Stimulated activated CD4-positive, alpha-beta T cell treated with anti-CD3 and anti-CD28 coated beads, Interleukin-2, amount 100 ng/mL, for 4 hours (primary cell): ENCODE results near the gene LRRC8B.
"Not testable (repeated sequence)": the region's sequence is repeated elsewhere in the genome, so short reads cannot be mapped to it uniquely, and the experiment has no call there.

Experiments used
- DNase-seq: peaks from one replicate; pipeline ENCODE4 v3.0.0-alpha.2; 2020; ENCODE audit warnings: low read depth

Gene LRRC8B

DNA sequence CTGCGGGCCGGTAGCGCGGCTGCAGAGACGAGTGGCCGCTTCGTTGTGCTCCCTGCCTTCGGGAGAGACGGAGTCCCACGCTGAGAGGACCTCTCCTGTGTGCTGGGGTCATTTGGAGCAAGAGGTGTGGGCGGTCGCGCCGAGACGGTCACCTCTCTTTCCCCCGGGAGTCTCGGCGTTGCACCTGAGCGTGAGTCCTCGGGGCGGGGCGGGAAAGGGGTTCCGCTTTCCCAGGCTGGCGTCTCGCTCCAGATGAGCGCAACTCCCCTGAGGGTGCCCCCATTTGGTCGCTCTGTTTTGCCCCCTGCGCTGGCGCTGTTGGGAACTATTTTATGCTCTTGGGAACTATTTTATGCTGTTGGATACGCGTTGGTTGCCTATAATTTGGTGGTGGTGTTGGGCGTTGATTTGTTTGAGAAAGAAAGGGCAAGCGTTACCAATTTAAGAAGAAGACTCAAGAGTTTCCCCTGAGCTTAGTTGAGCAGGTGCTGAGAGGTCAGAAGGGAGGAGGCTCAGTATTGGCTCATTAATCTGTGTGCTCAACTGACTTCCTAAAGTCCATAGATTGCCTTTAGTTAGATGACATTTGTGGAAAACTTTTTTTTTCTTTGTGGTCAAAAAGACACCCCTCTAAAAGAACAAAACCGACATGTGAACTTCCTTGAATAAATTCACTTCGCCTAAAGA is 683 bp downstream of the LRRC8B start:
- DNase-seq: no peak

DNA sequence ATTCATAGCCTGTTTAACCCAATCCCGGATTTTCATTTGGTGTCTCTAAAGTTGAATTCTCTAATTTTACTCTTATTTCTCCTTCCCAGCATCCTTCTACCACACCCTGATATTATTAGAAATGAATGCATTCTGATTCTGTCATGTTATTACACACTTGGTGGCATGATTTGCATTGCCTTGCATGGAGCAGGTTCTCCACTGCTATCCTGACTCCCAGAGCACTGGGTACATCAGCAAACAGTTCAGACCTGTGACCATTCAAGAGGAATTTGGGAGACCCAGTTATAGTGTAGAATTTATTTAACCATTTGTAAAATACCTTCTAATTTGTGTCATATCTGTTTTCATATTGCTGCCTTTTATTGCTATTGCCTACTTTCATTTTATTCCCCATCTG is 2.6 kb downstream of the LRRC8B start:
- no peak for DNase-seq

DNA sequence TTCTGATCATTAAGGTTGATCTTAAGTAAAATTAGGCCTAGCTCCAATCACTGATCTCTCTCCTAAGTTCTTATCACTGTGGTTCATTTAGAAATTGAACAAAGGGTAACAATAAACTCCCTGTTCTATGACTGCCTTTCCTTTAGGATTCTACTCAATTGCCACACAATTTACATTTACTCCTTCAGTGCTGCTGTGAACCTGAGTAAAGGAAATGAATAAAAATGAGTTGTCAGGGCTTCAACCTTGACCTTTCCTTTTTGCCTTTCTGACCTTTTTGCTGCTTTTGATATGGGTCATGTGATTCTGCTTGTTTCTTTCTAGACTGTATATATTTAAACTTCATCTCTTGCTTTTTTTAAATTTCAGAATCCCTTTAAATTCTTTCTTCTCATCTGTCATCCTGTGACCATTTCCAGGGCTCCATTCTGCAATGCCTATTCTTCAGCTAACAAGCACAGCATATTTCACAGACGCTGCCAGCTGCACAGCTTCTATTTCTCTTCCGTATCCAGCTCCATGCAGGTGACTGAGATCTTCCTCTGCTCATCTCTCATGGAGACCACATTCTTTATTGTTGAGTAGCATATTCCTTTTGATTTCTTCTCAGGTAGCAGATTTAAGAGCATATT is 3.2 kb downstream of the LRRC8B start:
- no peak for DNase-seq

DNA sequence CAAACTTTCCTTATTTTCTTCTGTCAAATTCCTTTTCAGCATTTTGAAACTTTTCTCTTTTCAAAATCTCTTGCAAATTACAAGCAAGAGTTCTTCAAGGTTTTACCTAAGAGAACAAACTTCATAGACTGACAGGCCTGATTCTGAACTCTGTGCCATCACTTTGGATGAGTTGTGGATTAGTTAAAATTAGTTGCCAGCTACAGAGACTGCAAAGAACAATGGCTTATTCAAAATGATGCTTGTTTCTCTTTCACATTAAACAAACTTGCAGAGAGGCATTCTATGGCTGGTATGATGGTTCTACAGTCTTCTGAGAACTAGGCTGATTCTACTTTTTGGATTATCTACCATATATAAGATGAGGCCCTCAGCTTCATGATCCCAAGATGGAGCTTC is 3.8 kb downstream of the LRRC8B start:
- no peak for DNase-seq

DNA sequence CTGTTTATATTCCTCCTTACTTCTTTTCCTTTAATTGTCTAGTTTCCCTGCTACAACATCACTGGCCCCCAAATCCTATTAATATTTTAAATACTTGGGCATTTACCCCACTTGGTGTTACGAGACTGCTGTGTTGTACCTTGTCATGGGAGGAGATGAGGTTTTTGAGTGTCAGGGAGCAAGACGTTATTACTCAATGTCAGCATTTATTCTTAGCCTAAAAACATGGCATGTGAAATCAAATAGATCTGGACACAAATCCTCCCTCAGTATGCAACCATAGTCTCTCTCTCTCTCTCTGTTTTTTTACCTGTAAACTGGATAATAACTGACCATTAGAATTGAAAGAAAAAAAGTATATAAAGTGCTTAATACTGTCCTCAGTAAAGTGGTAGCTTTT is 4.6 kb downstream of the LRRC8B start:
- no peak for DNase-seq

DNA sequence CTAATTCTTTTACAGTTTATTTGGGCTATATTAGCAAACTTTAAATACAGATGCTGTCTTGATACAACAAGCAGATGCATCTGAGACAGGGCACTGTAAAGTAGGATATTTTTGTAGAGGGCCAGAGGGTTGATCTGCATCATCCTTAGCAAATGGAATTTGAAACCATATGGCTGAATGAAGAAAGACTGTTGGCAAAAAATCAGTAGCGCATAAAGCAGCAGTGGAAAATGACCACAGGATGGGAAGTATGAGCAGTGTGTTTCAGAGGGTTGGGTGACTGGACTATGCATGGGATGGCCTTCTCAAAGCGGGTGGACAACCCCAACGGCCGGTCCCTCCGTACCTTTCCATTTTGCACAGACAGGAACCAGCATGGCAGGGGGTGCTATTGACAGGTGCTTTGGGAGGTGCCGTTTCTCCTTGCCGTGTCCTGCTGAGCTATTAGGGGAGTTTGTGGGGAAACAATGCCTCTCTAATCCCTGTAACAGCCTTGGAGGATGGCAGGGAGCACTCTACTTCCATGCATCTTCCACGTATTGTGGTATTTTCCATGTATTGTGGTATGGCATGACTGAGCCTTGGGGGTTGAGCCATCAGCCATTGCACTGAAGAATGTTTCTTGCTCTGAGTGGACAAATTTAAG is 5.9 kb downstream of the LRRC8B start:
- no peak for DNase-seq

DNA sequence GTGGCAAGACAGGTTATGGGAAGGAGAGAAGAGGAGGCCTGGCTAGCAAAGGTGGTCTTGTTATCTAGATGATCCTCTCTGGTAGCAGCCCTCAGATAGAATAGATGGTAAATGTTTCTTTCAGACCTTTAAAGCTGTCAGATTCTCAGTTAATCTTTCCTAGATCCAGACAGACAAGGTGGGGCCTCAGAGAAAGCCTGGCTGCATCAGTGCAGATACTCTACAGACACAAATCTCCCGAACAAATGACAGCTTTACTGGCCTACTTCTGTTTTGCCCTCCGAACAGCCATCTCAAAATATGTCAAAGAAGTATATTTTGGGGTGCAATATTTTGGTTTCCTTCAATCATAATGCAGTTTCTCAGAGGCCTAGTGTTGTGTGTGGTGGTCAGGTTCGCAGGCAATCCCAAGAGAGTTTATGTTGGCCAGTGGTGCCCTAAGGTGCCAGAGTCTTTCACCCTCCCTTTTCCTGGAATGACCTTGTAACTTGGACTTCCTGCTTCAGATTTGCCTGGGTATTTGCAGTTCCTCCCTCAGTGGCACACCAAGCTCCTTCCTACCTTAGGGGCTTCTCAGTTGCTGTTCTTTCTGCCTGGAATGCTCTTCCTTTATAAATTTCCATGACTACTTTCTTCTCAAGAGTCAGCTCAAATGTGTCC is 7.0 kb downstream of the LRRC8B start:
- no peak for DNase-seq

DNA sequence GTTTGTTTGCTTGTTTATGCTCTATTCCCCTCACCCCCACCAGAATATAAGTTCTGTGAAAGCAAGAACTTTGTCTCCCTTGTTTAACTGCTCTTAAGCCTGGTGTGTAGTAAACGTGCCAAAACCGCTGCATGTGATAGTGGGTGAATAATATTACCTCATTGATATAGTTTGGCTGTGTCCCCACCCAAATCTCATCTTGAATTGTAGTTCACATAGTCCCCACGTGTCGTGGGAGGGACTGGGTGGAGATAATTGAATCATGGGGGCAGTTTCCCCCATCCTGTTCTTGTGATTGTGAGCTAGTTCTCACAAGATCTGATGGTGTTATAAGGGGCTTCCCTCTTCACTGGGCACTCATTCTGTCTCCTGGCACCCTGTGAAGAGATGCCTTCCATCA is 7.6 kb downstream of the LRRC8B start:
- no peak for DNase-seq

DNA sequence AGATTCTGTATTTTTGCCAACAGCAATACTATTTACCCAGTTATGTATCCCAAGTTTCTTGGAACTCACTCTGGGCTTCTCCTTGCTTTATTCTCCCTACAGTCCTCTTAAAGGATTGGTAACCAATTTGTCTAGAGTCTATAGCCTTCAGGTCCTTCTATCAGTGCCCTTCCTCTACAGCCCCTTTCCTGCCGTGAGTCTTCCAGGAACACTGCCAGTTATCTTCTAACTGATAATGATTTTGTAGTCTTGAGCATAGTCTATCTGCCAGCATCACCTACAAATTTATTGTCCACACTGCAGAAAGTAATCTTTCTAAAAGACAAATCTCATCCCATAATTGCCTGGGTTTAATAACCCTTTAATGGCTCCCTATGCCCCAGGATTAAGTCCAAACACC is 8.2 kb downstream of the LRRC8B start:
- no peak for DNase-seq

DNA sequence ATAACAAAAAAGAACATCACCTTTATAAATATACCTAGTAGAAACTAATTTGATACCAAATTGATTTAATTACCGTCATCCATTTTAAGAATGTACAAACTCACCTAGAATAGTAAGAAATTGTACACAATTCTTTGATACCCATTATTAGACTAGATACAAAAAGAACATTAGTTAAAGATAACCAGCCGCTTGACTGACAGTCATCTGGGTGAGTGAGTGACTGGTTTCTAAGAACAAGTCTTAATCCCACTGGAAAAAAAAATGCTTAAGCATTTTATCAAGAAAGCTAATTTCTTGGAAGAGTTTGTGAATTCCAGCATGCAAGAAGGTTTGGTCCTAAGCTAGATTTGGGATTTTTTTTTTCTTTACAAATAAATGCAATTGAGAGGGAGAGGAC is 10.9 kb downstream of the LRRC8B start:
- no peak for DNase-seq

DNA sequence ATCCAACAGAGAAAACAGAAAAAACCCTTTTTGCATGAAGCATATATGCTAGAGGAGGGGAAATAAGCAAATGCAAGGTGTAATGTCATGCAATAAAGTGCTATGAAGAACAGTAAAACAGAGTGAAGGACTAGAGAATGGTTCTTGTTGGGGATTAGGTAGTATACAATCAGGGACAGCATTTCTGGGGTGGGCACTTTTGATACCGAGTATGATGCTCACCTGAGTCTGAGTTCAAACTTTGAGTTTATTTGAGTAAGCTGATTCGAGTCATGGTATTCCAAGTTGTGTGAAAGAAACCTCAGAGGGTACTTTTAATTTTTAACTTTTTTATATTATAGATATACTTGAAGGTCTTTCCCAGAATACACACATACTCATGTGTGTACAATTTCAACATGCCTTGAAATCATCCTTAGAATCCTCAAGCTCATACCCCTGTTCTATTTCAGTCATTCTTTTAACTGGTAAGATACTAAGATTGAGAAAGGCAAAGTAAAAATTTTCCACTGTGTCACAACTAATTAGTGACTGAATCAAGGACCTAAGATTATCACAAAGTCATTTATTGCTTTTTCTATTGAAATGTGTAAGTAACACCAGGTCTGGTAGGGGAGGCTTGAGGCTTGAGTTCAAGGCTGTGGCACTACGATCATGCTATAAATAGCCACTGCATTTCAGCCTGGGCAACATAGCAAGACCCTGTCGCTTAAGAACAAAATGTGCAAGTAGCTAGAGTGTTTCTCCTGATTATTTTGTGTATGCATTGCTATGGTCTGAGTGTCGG is 12.1 kb downstream of the LRRC8B start:
- DNase-seq: no peak

DNA sequence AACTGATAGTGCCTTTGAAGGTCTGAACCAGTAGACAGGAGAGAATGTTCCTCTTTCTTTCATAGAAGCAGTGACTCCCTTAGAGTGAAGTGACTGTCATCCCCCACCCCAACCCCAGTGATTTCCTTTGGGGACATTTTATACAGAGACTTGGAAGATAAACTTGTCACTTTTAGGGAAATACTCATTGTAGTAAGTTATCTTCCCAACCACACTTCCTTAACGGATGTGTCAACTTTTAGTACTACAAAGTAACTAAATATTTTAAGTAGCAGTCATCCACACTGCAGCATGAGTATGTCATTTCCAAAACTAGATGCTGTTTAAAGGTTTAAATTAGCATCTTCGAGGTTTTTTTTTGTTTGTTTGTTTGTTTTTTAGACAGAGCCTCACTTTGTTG is 13.7 kb downstream of the LRRC8B start:
- no peak for DNase-seq

DNA sequence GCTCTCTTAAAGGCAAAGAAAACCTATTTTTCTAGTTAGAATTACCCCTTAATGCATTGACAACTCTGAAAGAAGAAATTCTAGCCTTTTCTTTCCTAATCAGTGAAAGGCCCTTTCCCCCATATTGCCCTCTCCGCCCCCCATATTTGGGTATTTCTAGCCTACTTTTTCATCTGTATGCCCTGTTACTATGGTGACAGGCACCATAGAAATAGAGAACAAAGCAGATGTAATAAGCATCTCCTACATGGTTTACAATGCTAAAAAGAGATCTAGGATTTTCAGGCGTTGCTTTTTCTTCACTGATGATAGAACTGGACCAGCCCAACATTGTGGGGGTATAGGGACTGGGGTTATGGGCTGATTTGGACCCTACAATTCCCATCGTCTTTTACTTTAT is 14.5 kb downstream of the LRRC8B start:
- DNase-seq: no peak

DNA sequence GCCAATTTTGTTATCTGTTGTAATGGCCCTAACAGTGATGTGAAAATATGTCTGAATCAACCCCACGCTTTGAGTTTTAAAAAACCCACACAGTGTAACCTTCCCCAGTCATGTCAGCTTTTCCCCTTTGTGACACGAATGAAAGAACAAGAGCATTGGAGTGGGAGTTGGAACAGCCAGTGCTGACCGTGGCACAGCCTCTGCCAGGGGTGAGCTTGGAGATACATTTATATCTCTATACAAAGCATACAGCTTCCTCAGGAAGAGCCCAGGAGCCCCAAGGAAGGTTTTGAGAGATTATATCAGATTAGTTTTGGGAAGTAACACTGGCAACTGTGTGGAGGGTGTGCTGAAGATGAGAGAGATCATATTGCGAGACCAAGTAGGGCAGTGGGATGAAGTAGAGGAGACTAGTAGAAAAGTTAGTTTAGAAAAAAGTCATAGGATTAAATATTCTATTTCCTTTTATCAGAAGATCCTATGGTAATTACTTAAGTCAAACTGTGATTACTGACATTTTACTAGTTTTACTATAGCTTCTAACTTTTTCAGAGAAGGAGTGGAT is 15.9 kb downstream of the LRRC8B start:
- no peak for DNase-seq

DNA sequence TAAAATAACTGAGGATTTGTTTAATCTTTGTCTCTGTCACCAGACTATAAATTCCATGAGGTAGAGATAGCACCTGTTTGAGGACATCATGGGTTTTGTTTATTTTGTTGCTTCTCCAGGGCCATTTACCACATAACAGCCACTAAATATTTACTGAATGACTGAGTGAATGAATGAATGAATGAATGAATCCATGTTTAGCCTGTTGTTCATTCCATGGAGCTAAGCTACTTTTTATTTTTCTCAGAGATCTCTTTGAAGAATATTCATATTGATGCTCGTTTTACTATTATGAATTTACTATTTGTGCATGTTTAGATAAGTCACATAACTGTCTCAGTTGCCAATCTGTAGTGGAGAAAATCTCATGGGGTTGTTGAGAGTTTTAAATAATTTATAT is 17.7 kb downstream of the LRRC8B start:
- DNase-seq: no peak

DNA sequence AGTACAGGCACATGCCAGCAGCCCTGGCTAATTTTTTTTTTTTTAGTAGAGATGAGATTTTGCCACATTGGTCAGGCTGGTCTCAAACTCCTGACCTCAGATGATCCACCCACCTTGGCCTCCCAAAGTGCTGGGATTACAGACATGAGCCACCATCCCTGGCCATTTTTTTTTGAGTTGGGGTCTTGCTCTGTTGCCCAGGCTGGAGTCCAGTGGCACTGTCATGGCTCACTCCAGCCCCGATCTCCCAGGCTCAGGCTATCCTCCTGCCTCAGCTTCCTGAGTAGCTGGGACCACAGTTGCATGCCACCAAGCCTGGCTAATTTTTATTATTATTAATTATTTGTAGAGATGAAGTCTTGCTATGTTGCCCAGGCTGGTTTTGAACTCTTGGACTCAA is 19.0 kb downstream of the LRRC8B start:
- DNase-seq: not testable (repeated sequence)

DNA sequence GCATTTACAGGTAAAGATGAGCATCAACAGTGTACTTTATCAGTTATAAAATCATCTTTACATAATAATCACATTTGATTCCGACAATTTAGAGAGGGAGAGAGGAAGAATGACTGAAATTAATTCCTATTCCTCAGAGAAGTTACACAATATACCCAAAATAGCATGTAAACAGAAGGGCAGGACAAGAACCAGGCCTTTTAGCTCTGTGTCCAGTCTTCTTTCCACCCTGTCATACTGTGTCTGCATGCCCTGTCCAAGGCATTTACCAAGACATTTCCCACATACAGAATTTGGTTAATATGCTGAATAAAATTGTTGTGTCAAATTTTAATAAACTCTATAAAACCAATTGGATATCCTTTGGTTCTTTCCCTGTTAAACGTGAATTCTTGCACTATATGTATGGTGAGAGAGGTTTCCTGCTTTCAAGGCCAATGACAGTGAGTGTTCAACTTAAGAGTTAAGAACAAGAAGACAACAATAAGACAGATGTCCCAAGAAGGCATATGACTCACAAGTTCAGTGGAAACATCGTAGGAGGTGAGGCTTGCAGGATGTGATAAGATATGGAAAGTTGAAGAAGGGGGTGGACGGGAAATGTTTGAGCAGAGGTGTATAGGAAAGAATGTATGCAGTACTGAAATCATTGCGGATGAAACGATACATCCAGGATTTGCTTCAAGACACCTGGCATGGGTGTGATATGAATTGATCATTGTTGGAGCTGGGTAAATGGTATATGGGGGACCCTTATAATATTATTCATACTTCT is 20.8 kb downstream of the LRRC8B start:
- peak; percentile 75 for DNase-seq

DNA sequence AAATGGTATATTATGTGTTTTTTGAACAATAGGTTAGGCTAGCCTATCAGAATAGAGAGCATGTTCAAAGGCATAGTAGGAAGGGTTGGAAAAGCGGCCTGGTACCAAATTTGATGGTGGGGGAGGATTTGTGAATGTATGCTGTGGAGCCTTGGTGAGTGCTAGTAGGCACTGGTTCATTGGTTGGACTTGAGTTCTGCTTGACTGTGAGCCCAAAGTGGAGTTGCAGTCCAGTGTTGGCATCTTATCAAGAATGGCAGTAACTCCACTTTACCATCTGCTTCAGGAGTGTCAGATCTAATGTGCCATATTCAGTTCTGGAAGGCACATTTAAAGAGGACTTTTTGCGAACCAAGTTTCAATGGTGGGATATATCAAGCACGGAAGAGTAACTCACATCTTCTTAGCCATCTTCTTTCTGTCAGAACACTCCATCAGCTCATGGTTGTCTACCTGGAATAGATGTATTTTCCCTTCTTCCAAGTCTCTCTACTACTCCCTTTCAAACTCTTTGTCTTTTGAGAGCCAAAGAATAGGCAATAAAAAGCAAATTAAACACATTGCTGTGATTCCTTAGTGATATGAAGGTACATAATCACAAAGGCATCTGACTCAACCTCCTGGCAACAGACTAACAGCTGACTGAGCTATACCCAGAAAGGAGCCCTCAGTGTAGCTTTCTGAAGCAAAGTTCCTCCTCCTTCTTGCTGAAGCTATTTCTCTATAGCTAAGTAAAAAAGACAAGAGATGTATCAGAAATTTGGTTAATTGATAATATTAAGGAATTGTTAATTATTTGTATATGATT is 21.7 kb downstream of the LRRC8B start:
- no peak for DNase-seq

DNA sequence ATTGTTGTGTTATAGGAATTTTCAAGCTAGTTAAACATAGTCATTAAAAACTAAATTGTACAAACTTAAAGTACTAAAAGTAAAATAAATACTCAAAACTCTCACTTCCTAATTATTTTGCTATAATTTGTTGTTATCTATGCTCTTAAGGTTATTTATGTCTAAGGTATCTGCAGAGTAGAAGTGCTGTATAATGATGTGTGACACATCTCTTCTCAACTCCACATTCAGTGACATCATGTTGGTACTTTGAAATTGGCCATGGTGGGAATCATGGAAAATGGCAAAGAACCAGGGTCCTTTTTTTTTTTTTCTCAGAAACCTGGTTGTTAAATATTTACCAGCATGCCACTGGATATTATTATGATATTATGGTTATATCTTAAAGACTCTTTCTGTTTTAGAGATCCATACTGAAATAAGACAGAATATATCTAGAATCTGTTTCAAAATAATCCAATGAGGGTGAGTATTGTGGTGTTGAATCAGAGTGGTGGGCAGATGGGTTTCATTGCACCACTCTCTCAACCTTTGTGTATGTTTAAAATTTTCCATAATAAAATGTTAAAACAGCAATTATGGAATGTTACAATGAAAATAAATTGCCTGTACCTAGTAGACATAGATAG is 22.4 kb downstream of the LRRC8B start:
- DNase-seq: no peak

DNA sequence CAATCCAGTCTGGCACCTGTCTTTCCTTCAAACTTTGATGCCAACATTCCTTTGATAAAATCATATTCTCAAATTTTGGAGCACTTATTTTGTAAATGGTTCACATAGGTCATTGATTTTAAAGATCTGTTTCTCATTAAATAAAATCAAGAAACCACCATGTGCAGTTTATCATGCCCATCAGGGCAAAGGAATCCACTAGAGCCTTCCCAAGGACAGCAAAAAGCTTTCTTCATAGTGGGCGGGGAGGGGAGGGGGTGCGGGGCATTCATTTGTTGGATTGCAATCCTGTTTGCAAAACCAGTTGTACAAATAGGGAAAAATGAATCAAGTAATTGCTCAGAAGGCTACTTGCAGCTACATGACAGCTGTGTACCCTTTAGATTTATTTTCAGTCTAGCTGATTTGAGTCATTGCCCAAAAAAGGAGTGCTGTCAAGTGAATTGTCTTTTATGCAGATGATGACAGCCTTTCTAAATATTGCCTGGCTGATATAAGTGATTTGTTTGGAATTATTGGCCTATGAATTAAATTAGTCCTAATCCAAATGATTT is 23.0 kb downstream of the LRRC8B start:
- DNase-seq: no peak
